AG10803 (cell line): ENCODE data around the gene SLC22A6.

Experiments used
- DNase-seq: peaks from one replicate; pipeline ENCODE4 v3.0.0; 2010; ENCODE audit warnings: low read depth
- H3K4me3 ChIP-seq: 2 replicates; pipeline ENCODE4 v1.5.1; 2011; ENCODE audit warnings: mild to moderate bottlenecking, low read length, control low read depth
- CTCF ChIP-seq: conservative IDR thresholded peaks from 2 replicates; pipeline ENCODE4 v1.5.1; 2011; ENCODE audit warnings: mild to moderate bottlenecking, low read length, control low read depth, inconsistent platforms

Gene SLC22A6

GRCh38 chr11:62988276-62988675 lies 3.5 kb upstream of the SLC22A6 start:
- no peak overlapping the region for H3K4me3 ChIP-seq
- no peak for DNase-seq
- no peak for TF ChIP-seq CTCF

- no peak for TF ChIP-seq CTCF
- DNase-seq: no peak
Observed at GRCh38 chr11:62985041-62985750, 429 bp upstream of the SLC22A6 start.

GRCh38 chr11:62983536-62984199 lies 1.1 kb downstream of the SLC22A6 start:
- TF ChIP-seq CTCF: no peak
- DNase-seq: no peak
- H3K4me3 ChIP-seq: no peak overlapping the region

More at GRCh38 chr11:62985041-62985750, 429 bp upstream of the SLC22A6 start:
- H3K4me3 ChIP-seq: no peak overlapping the region

GRCh38 chr11:62981743-62982142 lies 3.0 kb downstream of the SLC22A6 start:
- no peak for TF ChIP-seq CTCF
- H3K4me3 ChIP-seq: no peak overlapping the region
- no peak for DNase-seq

- TF ChIP-seq CTCF: no peak
- no peak for DNase-seq
- no peak overlapping the region for H3K4me3 ChIP-seq
Observed at GRCh38 chr11:62980133-62980760, 4.5 kb downstream of the SLC22A6 start.

GRCh38 chr11:62976109-62976508 lies 8.7 kb downstream of the SLC22A6 start:
- no peak for TF ChIP-seq CTCF
- DNase-seq: no peak
- no peak overlapping the region for H3K4me3 ChIP-seq
